Measurements from ENCODE around the gene HIVEP2. TPM values are rescaled to one million over a fixed set of nuclear protein-coding genes. Genes with fewer than 3 reads are reported as not detected.

The HIVEP2 gene
- total and polyA plus RNA-seq, 3 donors from 2014 or later: 4.7 to 10.8 (median 10.7) TPM

DNA sequence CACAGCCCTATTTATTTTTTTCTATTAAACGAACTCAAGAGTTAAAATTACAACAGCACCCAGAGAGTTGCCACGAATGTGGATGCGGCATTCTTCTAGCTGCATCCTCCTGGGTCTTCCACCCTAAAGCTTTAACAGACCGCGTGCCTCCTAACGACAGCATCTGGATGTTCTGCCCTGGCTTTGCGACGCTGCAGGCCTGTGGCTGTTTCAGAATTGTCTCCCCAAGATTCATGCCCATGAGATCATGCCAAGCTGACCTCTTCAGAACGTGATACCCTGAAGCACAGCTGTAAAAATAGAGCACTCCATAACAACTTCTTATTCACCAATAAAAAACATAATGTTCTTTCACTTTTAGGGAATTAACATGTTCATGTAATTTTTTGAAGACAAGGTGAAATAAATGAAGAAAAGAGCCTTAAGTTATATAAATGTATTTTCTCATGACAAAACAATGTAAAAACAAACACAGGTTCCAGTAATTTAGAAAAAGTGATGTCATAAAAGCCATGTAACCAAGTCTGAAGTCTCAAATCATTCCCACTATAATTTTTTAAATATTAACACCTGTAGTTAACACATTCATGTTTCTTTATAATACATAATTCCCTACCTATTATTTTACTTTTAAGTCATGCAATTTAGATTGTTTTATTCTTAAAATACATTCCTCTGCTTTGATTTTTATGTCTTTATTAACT, 26.5 kb downstream of the HIVEP2 start:
- intact Hi-C loops (cut with DNase I; ENCODE audit: low total_unique reads): no loop called here
- 46 to 60% methylated on average over 9 of the region's 9 CpGs for WGBS, 2 donors
- H3K4me1 ChIP-seq: no peaks in the 10 kb centered on the region
- H3K27me3 ChIP-seq: no peaks in the 10 kb centered on the region
- H3K9me3 ChIP-seq: no peaks in the 10 kb centered on the region
- DNase-seq: peak; percentile 21
- H3K27ac ChIP-seq: no peak overlapping the region
- H3K36me3 ChIP-seq (ENCODE audit: low read depth, missing control alignments): no peaks in the 10 kb centered on the region
- H3K4me3 ChIP-seq: no peak overlapping the region
- TF ChIP-seq, protein P1, sequence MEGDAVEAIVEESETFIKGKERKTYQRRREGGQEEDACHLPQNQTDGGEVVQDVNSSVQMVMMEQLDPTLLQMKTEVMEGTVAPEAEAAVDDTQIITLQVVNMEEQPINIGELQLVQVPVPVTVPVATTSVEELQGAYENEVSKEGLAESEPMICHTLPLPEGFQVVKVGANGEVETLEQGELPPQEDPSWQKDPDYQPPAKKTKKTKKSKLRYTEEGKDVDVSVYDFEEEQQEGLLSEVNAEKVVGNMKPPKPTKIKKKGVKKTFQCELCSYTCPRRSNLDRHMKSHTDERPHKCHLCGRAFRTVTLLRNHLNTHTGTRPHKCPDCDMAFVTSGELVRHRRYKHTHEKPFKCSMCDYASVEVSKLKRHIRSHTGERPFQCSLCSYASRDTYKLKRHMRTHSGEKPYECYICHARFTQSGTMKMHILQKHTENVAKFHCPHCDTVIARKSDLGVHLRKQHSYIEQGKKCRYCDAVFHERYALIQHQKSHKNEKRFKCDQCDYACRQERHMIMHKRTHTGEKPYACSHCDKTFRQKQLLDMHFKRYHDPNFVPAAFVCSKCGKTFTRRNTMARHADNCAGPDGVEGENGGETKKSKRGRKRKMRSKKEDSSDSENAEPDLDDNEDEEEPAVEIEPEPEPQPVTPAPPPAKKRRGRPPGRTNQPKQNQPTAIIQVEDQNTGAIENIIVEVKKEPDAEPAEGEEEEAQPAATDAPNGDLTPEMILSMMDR (IDR thresholded peaks at IDR 0.05): no peak
- TF ChIP-seq POLR2A (IDR thresholded peaks at IDR 0.05): no peak

DNA sequence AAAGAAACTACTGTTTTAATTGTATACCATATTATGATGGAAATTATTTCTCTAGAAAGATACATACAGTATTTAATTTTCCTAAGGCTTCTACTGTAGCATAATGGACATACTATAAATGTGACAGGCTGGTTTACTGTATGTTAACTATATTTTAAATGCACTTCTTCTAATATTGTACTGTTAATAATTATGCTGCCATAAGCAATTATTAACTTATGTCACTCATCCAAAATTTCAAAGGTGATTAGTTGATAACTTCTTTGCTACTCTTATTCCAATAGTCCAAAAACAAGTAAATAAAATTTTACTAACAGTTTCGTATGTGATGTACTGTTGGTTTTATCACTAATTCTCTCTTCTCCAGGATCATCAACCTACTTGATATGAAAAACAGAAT, 28.1 kb downstream of the HIVEP2 start:
- intact Hi-C loops (cut with DNase I; ENCODE audit: low total_unique reads): no loop called here
- Histone ChIP-seq H3K36me3 (ENCODE audit: low read depth, missing control alignments) (no peaks in the 10 kb centered on the region), H3K4me3 (no peak overlapping the region), H3K27me3 (no peaks in the 10 kb centered on the region), H3K27ac (no peak overlapping the region), H3K4me1 (no peaks in the 10 kb centered on the region), H3K9me3 (no peaks in the 10 kb centered on the region)
- TF ChIP-seq, protein P1 (IDR thresholded peaks at IDR 0.05): no peak
- TF ChIP-seq POLR2A (IDR thresholded peaks at IDR 0.05): no peak
- no peak for DNase-seq
- WGBS, 2 donors: 89 to 93% methylated on average over 1 of the region's 1 CpG

DNA sequence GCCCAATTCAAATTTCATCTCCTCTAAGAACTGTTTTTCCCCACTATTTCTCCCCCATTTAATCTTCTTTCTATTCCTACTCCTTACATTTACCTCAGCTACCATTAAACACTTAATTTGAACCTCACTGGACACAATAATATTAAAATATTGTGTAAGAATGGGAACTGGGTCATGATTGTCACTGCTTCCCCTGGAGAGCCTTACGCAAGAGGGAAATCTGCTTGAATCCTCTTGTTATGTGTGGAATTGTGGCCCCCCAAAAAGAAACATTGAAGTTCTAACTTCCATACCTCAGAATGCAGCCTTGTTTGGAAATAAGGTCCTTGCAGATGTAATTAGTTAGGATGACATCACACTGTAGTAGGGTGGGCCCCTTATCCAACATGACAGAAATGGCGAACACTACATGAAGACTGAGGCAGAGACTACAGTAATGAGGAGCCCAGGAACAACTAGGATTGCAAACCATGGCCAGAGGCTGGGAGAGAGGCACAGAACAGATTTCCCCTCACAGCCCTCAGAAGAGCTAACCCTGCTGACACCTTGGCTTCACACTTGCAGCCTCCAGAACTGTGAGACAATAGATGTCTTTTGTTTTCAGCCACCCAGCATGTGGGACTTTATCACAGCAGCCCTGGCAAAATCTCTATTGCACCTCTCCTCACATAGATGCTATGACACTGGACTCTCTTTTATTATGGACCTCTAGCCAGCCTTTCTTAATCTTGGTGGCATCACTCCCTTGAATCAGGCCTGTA, 29.9 kb downstream of the HIVEP2 start:
- no peaks in the 10 kb centered on the region for H3K9me3 ChIP-seq
- no peaks in the 10 kb centered on the region for H3K4me1 ChIP-seq
- H3K27me3 ChIP-seq: no peaks in the 10 kb centered on the region
- no peak overlapping the region for H3K4me3 ChIP-seq
- DNase-seq: no peak
- WGBS, 2 donors: 88 to 95% methylated on average over 2 of the region's 2 CpGs
- no peak overlapping the region for H3K27ac ChIP-seq
- TF ChIP-seq, protein P1 (IDR thresholded peaks at IDR 0.05): no peak
- no peak for TF ChIP-seq POLR2A (IDR thresholded peaks at IDR 0.05)
- H3K36me3 ChIP-seq (ENCODE audit: low read depth, missing control alignments): no peaks in the 10 kb centered on the region
- intact Hi-C loops (cut with DNase I; ENCODE audit: low total_unique reads): no loop called here

DNA sequence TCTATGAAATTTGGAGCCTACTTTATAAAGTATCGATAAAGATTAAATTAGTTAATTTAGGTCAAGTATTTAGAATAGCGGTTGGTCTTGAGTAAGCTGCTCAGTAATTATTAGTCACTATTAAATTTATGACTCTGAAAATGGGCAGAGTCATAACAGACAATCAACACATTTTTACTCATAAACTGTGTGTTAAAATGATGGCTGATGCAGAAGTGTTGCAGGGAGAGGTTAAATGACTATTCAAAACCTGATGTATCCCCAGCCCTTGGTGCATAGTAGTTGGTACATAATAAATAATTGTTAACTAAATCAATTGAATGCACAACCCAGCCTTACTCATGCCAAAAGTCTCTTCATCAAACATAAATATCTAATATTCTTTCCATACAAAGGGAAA, 30.6 kb downstream of the HIVEP2 start:
- Histone ChIP-seq H3K27me3 (no peaks in the 10 kb centered on the region), H3K4me3 (no peak overlapping the region), H3K27ac (no peak overlapping the region), H3K36me3 (ENCODE audit: low read depth, missing control alignments) (no peaks in the 10 kb centered on the region), H3K9me3 (no peaks in the 10 kb centered on the region), H3K4me1 (no peaks in the 10 kb centered on the region)
- no peak for DNase-seq
- TF ChIP-seq POLR2A (IDR thresholded peaks at IDR 0.05): no peak
- TF ChIP-seq, protein P1 (IDR thresholded peaks at IDR 0.05): no peak
- intact Hi-C loops (cut with DNase I; ENCODE audit: low total_unique reads): no loop called here
- WGBS, 2 donors: 91 to 96% methylated on average over 2 of the region's 2 CpGs
